HG03108 (cell line): ENCODE results near the gene ANKRD22.
"Not testable (repeated sequence)": the region's sequence is repeated elsewhere in the genome, so short reads cannot be mapped to it uniquely, and the experiment has no call there.

Experiments
- ATAC-seq: cut with Tn5 transposase; IDR thresholded peaks from one replicate; pipeline ENCODE4 v1.9.1; 2021; ENCODE audit warnings: moderate library complexity; ENCODE audit not compliant: unreplicated experiment

The ANKRD22 gene

GRCh38 chr10:88851706-88852105, at the start of gene ANKRD22:
ANKRD22 (minus strand) TSS chr10:88851844; CDS start chr10:88851607, 237 bp downstream.
- ATAC-seq: no peak

DNA sequence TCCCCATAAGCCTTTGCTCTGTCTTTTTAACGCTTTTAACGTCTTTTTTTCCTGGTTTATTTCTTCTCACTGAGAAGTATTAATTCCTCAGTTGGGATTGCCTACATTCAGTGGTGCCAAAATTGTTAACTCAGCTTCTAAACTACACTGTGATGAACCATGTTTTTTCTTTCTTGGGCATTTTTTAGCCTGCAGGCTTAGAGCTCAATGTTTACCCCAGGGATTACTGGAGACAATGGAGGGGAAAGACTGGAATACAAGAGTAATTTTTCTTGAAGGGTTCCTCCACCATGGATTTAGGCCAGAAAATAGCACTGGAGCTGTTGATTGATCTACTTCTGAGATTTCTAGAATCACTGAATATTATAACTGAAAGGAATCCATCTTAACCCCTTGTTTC, 48.2 kb upstream of the ANKRD22 start:
- no peak for ATAC-seq

GRCh38 chr10:88898727-88899126, 47.1 kb upstream of the ANKRD22 start:
- ATAC-seq: no peak

GRCh38 chr10:88896994-88897853, 45.6 kb upstream of the ANKRD22 start:
- no peak for ATAC-seq

DNA sequence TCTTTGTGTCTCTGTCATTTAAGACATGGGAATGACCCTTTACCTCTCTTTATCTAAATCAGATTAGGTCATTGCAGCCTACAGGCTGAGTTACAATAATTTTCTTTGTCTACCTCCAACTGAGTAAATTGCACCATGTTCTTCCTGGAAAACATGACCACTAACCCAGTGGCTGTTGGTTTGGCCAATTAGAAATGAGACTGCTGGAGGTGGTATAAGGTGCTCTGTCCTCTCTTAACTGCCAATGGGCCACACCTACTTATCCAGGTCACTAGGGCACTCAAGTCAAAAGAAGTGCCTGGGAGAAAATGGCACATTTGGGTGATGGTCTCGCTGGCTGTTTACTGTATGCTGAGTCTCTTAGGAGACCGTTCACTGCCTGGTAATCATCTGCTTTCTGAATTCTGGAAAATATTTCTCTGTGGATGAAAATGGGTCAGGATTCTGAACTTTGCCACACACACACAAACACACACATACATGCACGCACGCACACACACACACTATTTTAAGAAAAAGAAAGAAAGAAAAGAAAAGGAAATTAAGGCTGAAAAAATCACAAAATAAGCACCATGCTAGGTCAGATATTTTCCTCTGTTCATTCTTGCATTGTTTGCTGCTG, 44.8 kb upstream of the ANKRD22 start:
- no peak for ATAC-seq

DNA sequence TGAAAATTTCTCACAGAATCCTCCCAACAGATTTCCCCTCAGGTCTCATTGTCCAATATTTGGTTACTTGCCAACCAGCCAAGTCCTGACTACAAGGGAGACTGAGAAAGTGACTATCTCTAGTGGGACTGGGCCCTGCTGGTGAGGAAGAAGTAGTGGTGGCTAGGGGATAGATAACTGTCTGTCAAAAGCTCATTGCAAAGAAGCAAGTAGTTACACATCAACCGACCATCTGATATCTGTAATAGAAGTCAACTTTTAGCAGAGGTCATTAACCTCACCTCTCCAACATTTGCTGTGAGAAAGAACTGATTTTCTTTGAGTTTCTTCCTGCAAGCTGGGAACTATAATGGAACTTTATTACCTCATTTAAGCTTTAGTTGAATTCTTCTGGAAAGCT, 43.6 kb upstream of the ANKRD22 start:
- no peak for ATAC-seq

DNA sequence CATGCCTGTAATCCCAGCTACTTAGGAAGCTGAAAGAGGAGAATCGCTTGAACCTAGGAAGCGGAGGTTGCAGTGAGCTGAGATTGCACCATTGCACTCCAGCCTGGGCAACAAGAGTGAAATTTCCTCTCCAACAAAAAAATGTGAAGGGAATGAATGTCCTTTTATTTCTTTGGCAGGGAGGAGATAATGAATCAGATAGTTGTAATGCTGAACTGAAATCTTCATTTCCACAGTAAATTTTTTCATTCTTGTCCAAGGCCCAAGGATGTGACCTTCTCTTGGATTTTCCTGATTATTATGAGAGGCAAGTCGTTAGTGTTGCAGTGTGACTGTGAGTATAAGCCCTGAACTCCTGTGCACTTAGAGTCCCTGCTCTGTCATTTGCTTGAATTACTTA, 42.0 kb upstream of the ANKRD22 start:
- ATAC-seq: no peak

DNA sequence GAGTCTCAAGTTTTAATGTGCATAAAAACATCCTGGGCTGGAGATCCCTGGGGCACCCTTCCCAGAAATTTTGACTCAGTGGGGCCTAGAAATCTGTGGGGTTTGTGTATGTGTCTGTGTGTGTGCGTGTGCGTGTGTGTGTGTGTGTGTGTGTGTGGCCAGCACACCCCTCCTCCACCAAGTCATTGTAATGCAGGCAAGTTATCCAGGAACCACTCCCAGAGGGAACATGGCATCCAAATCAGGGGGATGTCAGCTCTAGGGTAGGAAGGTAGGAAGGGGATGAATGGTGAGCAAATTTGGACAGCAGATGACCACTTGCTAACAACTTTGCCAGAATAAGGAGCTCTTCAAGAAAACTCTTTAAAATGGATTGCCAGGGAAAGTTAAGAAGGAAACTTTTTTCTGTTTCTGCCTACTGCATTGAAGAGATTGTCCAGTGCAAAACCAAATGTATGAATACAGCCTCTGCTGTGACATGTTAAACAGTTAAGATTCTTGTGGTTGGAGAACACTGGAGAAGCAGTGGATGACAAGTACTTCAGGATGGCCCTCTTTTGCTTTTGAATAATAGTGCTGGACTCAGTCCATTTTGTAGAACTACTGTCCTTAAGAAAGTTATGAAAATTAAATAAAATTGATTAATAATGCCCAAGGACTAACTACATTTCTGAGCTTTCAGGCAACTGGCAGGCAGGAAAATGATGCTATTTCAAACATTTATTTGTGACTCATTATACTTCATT, 40.8 kb upstream of the ANKRD22 start:
- ATAC-seq: no peak

DNA sequence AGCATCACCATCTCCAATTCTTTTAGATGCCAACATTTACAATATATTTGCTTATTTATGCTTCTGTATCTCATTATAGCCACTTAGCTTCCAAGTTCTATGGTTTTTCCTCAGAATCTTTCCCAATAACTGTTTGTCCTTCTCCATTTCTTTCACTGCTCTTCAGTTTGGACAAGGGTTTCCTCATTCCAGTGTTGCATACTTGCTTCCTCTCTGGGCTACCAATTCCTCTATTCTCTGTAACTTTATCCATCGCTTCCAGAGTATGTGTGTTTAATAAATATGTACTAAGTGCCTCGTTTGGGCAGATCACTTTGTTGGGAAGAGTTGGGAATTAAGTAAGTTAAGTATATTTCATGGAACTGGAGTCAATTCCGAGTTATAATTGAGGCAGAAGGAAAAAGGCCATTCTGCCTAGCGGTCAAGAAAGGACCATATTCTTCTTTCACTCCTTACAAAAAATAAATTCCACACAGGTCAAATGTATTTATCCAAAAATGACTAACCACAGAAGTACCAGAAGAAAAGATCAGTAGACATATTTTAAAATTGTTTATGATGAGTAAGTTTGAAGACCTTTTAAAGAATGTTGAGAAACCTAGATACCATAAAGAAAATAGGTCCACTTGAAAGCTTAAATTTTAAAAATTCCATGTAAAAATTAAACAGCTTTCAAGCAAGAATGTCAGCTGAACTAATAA, 39.2 kb upstream of the ANKRD22 start:
- ATAC-seq: no peak

- ATAC-seq: peak; percentile 52
Observed at GRCh38 chr10:88889559-88890337, 38.1 kb upstream of the ANKRD22 start.

DNA sequence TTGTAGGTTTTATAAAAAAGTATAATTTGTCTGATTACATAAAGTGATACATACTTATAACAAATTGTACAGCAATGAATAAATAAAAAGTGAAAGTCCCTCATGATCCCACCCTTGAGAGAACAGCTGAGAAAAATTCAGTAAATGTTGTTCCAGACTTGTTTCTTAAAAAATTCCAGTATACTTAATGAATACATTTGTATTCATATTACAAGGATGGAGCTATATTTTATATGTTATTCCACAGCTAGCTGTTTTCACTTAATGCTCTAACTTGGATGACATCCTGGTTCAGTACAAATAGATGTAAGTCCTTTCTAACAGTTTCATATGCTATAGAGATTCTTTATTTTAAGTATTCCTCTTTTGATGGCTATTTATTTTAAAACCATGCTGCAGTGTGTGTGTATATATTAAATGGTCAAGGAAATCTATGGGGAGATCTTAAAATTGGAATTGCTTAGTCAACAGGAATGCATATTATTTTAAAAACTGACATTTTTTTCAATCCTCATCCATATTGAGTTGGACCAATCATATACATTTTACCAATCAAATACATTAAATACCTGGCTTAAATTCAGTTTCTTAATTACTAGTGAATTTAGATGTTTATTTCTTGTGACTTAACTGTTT, 37.3 kb upstream of the ANKRD22 start:
- ATAC-seq: no peak

DNA sequence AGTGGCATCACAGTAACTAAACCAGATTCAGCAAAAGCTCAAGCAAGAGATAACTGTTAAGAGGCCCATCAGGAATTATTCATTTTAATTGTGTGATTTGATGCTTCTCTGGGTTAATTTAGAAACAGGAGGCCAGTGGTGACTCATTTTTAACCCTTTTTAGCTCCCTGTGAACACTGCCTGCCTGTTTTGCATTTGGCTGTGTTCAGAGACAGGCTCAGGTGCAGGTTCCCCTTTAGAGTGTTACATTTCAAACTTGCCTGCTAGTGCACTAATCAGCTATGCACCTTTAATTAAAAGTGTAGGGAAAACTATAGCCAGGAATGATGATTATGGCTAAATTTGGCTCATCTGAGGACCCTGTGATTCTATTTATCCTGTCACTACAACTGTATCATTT, 34.9 kb upstream of the ANKRD22 start:
- ATAC-seq: no peak

DNA sequence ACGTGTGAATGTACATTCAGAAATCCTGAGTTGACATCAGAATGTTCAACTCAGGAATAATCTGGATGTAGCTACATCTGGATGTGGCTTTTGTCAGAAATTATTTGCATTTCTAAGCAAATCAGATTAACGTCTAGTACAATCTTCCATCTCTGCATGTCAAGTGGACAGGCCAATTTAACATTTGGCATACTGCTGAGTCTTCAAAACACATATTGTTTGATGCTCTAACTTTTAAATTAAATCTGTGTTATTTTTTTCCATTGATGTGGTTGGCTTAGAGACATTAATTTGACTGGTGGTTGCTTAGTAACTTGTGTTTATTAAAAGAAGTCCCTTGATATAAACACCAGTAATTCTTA, 31.8 kb upstream of the ANKRD22 start:
- ATAC-seq: no peak

DNA sequence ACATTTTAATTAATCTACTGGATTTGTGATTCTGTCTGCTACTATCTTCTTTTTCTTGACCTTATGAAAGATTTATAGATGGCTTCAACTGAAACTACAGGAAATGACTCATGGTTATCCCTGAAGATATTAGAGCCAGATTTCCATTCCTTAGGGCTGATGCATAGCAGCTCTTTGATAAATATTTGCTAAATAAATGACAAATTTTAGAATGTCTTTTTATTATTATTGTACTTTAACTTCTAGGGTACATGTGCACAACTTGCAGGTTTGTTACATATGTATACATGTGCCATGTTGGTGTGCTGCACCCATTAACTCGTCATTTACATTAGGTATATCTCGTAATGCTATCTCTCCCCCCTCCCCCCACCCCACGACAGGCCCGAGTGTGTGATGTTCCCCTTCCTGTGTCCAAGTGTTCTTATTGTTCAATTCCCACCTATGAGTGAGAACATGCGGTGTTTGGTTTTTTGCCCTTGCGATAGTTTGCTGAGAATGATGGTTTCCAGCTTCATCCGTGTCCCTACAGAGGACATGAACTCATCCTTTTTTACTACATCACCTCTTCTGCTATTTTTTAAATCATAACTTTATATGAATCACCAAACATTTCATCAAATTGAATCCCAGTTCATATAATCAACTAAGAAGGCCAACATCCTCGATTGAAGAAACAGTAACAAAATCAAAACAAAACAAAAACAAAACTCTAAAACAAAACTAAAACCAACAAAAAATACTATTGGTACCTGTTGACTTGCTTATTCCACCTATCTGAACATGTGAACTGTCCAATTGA, 31.2 kb upstream of the ANKRD22 start:
- ATAC-seq: not testable (repeated sequence)

GRCh38 chr10:88881922-88882645, 30.4 kb upstream of the ANKRD22 start:
- no peak for ATAC-seq

- no peak for ATAC-seq
Observed at GRCh38 chr10:88881320-88881719, 29.7 kb upstream of the ANKRD22 start.

DNA sequence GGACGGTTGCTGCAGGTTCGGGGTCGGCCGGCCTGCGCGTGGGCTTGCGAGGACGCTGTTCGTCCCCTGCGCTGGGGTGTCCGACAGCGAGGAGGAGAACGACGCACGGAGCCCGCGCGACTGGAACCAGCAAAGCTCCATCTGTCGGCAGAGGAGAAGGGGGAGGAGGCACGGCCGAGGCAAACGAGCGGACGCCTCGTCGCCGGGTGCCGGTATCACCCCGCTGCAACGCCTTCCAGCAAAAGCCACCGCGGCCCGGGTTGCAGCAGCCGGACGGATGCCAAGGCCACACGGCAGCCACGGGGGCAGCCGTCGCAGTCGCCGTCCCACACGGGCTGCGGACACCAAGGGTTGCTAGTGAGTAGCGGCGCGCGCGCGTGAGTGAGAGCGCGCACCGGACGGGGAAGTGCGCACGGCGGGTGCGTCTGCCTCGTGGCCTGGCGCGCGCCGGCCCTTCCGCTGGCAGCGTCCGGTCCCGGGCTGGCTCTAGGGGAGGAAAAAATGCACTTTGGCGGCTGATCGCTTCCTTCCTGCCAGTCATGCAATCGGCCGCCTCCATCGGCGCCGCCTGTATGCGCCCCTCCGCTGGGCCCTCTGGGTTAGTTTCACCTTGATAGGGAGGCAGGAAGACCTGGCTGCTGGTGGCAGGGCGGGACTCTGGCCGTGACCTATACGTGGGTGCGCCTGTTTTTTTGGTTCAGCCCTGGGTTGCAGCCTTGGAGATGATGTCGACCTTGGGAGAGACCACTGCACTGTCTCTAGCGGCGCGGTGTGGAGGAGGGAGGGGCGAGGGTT, 28.8 kb upstream of the ANKRD22 start:
- ATAC-seq: peak; percentile 66
